Testis (tissue), 3 donors: Measurements from ENCODE around the gene AGAP1. TPM values are rescaled to one million over a fixed set of nuclear protein-coding genes. Genes with fewer than 3 reads are reported as not detected.

Experiments used
- DNase-seq: peaks from one replicate; pipeline ENCODE4 v3.0.0-alpha.2; 2019
- H3K27ac ChIP-seq, 2 donors: fragments of 200-600 bp; sonication (generic); one replicate each; pipeline ENCODE4 v1.5.1; 2019
- H3K27me3 ChIP-seq: fragments of 200-600 bp; sonication (generic); one replicate; pipeline ENCODE4 v1.5.1; 2019
- H3K36me3 ChIP-seq: fragments of 200-600 bp; sonication (generic); one replicate; pipeline ENCODE4 v1.5.1; 2017; ENCODE audit warnings: low read depth; ENCODE audit errors: missing control alignments
- H3K4me1 ChIP-seq: fragments of 200-600 bp; sonication (generic); one replicate; pipeline ENCODE4 v1.5.1; 2019
- H3K4me3 ChIP-seq, 2 donors: fragments of 200-600 bp; sonication (generic); one replicate each; pipeline ENCODE4 v1.5.1; 2017 to 2019
- H3K9me3 ChIP-seq: fragments of 200-600 bp; sonication (generic); one replicate; pipeline ENCODE4 v1.5.1; 2017
- POLR2A ChIP-seq: fragments of 450-650 bp; IDR thresholded peaks from one replicate; pipeline ENCODE4 v1.6.1; 2017; ENCODE audit warnings: antibody characterized with exemption, mild to moderate bottlenecking, moderate library complexity
- WGBS, 2 donors: methylation state at CpG; one replicate each; pipeline ENCODE4 v1.1.5; 2018; 5-methylcytosine and 5-hydroxymethylcytosine counted together
- intact Hi-C: fragments of 100-400 bp; cut with DNase I; formaldehyde crosslinking; loops from one replicate; pipeline ENCODE4 v1.15.1; 2023; ENCODE audit warnings: low total_unique reads
- polyA plus RNA-seq: library from polyadenylated mRNA; stranded (reverse); fragments of 350-450 nt; fragmentation: Illumina TruSeq; extraction: RNeasy Lipid Tissue Mini Kit (QIAGEN cat#74804); gene quantifications from one replicate; pipeline ENCODE4 v1.2.3, GENCODE V29; 2014; ENCODE audit warnings: low read depth, low replicate concordance; ENCODE audit not compliant: insufficient read depth
- total RNA-seq, 2 donors: library from RNA; depleted of rRNA; stranded (reverse); fragments of >200 nt; gene quantifications; one replicate each; pipeline ENCODE4 v1.2.3, GENCODE V29; 2016
- TF ChIP-seq, protein P1 (sequence below), 3 experiments: fragments of 450-650 bp in 2 of 3; fragments of 200-600 bp in 1 of 3; sonication (generic) in 1 of 3; IDR thresholded peaks; one replicate each; pipeline ENCODE4 v1.5.1; 2016 to 2019; ENCODE audit warnings: antibody characterized with exemption in 3 of 3, mild to moderate bottlenecking in 2 of 3, moderate library complexity in 1 of 3

The AGAP1 gene
- total and polyA plus RNA-seq, 3 donors from 2014 or later = 21.4 to 45.5 (median 40.7) TPM

DNA sequence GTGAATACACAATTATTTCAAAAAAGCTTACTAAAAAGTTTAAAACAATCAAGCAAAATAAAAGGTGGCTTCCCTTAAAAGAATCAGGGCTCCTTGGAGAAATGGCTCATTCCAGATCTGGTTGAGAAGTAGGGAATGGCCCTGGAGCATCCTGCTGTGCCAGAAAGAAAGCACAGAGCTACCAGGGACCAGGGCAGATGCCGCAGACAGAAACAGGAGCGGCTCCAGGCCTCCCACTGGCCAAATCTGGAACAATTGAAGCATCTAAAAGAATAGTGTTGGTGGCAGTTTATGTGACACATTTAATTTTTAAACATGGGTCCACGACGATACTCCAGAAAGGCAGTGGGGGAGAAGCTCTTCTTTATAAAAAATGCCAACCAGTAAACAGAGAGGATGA is 598.9 kb downstream of the AGAP1 start:
- Histone ChIP-seq H3K4me1 (no peaks in the 10 kb centered on the region), H3K4me3 (no peak overlapping the region), H3K27me3 (no peaks in the 10 kb centered on the region), H3K36me3 (no peaks in the 10 kb centered on the region), H3K9me3 (no peaks in the 10 kb centered on the region), H3K27ac (no peak overlapping the region)
- TF ChIP-seq, protein P1, sequence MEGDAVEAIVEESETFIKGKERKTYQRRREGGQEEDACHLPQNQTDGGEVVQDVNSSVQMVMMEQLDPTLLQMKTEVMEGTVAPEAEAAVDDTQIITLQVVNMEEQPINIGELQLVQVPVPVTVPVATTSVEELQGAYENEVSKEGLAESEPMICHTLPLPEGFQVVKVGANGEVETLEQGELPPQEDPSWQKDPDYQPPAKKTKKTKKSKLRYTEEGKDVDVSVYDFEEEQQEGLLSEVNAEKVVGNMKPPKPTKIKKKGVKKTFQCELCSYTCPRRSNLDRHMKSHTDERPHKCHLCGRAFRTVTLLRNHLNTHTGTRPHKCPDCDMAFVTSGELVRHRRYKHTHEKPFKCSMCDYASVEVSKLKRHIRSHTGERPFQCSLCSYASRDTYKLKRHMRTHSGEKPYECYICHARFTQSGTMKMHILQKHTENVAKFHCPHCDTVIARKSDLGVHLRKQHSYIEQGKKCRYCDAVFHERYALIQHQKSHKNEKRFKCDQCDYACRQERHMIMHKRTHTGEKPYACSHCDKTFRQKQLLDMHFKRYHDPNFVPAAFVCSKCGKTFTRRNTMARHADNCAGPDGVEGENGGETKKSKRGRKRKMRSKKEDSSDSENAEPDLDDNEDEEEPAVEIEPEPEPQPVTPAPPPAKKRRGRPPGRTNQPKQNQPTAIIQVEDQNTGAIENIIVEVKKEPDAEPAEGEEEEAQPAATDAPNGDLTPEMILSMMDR (IDR thresholded peaks at IDR 0.05) = no peak
- no peak for TF ChIP-seq POLR2A
- WGBS, 2 donors = 86 to 90% methylated on average over 4 of the region's 4 CpGs
- DNase-seq = no peak
- intact Hi-C loops = no loop called here

DNA sequence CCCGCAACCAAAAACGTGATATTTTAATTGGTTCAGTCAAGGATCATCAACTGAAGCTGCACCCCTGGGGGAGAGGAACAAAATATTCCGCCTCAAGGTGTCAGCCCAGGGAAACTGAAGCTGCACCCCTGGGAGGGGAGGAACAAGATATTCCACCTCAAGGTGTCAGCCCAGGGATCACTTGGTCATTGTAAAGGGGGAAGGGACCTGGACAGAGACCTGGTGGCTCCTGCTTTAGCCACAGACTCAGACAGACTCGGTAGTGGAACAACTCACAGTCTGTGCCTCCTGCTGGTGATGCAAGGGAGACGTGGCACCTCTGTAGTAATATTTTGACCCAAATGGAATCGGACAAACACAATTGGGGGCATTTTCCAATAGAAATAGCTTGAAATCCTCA is 599.3 kb downstream of the AGAP1 start:
- H3K4me1 ChIP-seq = no peaks in the 10 kb centered on the region
- TF ChIP-seq POLR2A = no peak
- TF ChIP-seq, protein P1 (IDR thresholded peaks at IDR 0.05) = no peak
- 86 to 90% methylated on average over 6 of the region's 6 CpGs for WGBS, 2 donors
- intact Hi-C loops = no loop called here
- no peak overlapping the region for H3K4me3 ChIP-seq
- DNase-seq = no peak
- H3K27ac ChIP-seq = no peak overlapping the region
- H3K36me3 ChIP-seq = no peaks in the 10 kb centered on the region
- no peaks in the 10 kb centered on the region for H3K9me3 ChIP-seq
- no peaks in the 10 kb centered on the region for H3K27me3 ChIP-seq

DNA sequence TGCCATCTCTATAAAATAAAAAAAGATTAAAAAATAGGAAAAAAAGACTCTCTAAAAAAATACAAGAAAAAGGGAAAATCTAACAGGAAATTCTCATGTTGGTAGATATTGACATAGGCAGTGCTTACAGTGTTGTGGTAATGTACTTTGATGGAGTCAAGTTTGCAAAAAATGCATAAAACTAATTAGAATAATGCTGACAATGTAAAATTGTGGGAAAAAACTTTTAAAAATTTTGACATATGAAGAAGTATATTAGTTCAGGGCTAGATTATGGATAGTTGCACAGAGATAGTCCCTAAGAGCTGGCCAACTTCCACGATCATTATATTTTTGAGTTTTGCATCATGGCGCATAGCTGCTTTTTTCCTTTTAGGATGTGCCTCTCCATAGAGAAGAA is 601.7 kb downstream of the AGAP1 start:
- intact Hi-C loops = no loop called here
- Histone ChIP-seq H3K4me1 (no peaks in the 10 kb centered on the region), H3K27ac (no peak overlapping the region), H3K4me3 (no peak overlapping the region), H3K36me3 (no peaks in the 10 kb centered on the region), H3K9me3 (no peaks in the 10 kb centered on the region), H3K27me3 (no peaks in the 10 kb centered on the region)
- TF ChIP-seq POLR2A = no peak
- TF ChIP-seq, protein P1 (IDR thresholded peaks at IDR 0.05) = no peak
- 93 to 95% methylated on average over 2 of the region's 2 CpGs for WGBS, 2 donors
- DNase-seq = no peak

DNA sequence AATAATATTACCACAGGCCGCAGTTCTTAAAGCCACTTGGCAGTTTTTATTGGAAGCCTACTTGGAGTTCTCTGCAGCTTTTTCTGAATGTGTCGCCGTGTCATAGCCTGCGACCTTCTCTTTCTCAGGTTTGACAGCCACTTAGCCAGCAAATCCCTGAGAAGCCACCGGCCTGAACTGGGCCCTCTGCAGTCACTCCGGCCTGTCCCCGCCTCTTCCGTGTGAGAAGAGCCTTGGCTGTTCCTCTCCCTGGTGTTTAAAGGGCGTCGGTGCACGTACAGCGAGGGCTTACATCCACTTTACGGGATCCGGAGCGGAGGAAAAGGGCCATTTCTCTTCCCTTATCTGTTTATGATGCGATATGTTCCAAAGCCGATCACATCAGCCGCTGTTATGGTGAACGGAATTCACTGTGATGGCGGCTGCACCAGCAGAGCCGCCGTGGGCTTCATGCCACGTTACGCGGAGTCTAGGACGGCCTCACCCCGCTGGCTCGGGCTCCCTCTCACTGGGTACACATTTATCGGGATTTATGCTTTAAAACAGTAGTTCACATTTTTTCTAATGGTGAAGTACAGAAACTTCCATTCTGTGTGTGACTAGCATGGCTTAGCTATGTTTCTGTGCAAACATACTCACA is 607.6 kb downstream of the AGAP1 start:
- Histone ChIP-seq H3K4me1 (no peaks in the 10 kb centered on the region), H3K4me3 (no peak overlapping the region), H3K36me3 (no peaks in the 10 kb centered on the region), H3K9me3 (no peaks in the 10 kb centered on the region), H3K27ac (no peak overlapping the region), H3K27me3 (no peaks in the 10 kb centered on the region)
- WGBS, 2 donors = 93 to 95% methylated on average over 29 of the region's 29 CpGs
- intact Hi-C loops = no loop called here
- TF ChIP-seq POLR2A = no peak
- TF ChIP-seq, protein P1 (IDR thresholded peaks at IDR 0.05) = no peak
- no peak for DNase-seq

DNA sequence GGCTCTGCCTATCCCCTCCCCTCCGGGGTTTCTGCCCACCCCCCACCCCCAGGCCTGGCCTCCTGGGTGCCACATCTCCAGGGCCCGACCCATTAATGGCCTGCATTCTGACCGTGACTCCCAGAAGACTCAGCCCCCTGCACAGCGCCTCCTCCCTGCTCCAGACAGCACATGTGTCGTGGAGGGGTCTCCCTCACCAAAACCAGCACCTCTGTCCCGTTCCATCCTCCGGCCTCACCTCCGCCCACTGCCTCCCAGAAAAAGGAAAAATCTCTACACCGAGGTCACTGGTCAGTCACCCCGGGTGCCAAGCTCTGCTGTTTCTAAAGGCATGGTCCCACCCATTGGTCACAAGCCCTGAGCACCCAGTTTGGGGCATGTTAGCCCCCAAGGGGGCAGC is 609.1 kb downstream of the AGAP1 start:
- no peaks in the 10 kb centered on the region for H3K4me1 ChIP-seq
- WGBS, 2 donors = 91 to 97% methylated on average over 9 to 10 of the region's 10 CpGs
- TF ChIP-seq, protein P1 (IDR thresholded peaks at IDR 0.05) = no peak
- no peak for TF ChIP-seq POLR2A
- no peaks in the 10 kb centered on the region for H3K9me3 ChIP-seq
- H3K4me3 ChIP-seq = no peak overlapping the region
- no peak for DNase-seq
- intact Hi-C loops = no loop called here
- H3K27ac ChIP-seq = no peak overlapping the region
- no peaks in the 10 kb centered on the region for H3K36me3 ChIP-seq
- no peaks in the 10 kb centered on the region for H3K27me3 ChIP-seq
